Fibroblast of the aortic adventitia (primary cell): ENCODE results near the gene ANO9. TPM values are rescaled to one million over a fixed set of nuclear protein-coding genes. Genes with fewer than 3 reads are reported as not detected.

Source experiments
- DNase-seq: peaks from one replicate; pipeline ENCODE4 v3.0.0-alpha.2; 2010; ENCODE audit warnings: low read depth
- H3K4me3 ChIP-seq: 2 replicates; pipeline ENCODE4 v1.5.1; 2011; ENCODE audit warnings: low read depth, mild to moderate bottlenecking, control low read depth, low read length, moderate library complexity
- CTCF ChIP-seq: IDR thresholded peaks from 2 replicates; pipeline ENCODE4 v1.5.1; 2011; ENCODE audit warnings: mild to moderate bottlenecking, low read length, control low read depth, inconsistent platforms; ENCODE audit not compliant: insufficient read depth
- total RNA-seq: library from RNA; depleted of rRNA; stranded (reverse); fragments of >200 nt; gene quantifications from 2 replicates; pipeline ENCODE4 v1.2.3, GENCODE V29; 2012; ENCODE audit warnings: low replicate concordance

The ANO9 gene
- total RNA-seq, 1 donor, result not detected

DNA sequence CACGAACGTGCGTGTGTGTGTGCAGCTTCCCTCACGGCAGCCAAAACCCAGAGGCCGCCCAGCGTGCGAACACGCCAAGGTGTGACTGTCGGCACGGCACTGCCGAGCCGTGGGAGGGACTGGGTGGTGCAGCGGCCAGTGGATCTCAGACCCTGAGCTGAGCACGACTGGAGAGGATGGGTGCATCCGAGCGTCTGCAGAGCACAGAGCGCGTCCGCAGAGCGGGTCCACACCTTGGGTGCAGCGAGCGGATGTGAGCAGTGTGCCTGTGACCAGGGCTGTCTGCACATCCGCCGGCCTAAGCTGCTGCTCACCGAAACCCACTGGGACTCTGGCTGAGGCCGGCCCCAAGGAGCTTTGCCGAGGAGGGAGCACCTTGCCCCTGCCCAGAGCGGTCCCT lies 31.0 kb upstream of the ANO9 start:
- no peak for DNase-seq
- TF ChIP-seq CTCF, result no peak
- no peak overlapping the region for H3K4me3 ChIP-seq

- TF ChIP-seq CTCF, result no peak
- DNase-seq, result no peak
These were observed 30.5 kb upstream of the ANO9 start for GRCh38 chr11:472272-472671.

GRCh38 chr11:471468-472145 lies 29.8 kb upstream of the ANO9 start:
- TF ChIP-seq CTCF, result no peak
- DNase-seq, result no peak
- no peak overlapping the region for H3K4me3 ChIP-seq

More at GRCh38 chr11:472272-472671, 30.5 kb upstream of the ANO9 start:
- no peak overlapping the region for H3K4me3 ChIP-seq

DNA sequence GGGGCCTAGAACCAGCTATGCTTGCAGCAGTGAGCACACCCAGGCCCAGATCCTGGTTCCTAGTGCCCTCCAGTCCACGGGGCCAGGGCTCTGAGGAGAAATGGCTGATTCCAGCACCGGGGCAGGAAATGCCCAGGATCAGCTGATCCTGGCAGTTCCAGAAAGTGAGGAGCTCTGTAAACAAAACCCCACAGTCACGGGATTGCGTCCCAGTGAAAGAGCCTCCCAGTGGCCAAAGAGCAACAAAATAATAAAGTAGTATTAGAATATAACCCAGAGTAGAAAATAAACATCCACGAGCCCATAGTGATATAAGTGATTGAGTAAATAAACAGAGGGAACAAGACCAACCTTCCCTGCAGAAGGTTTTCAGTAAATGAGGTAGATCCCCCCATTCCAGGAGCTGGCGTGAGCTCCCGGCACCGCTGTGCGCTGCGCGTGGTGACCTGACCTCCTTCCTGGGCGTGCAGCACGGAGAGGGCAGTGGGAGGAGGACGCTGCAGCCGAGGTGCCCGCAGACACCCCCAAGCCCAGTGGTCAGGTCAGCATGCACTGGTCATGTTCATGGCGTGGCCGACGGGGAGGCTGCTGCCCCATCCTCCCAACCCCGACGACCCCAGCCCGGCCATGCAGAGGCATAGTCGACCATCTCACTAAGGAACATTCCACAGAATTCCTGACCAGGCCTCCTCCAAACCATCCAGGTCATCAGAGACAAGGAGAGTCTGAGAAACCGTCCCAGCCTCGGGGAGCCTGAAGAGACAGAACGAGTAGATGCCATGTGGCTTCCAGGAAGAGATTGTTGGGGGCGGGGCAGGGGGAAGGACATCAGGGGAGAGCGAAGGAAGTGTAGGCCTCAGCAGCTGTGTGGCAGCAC lies 28.1 kb upstream of the ANO9 start:
- peak; percentile 86 for DNase-seq
- peak overlapping the region; percentile 51 for H3K4me3 ChIP-seq
- TF ChIP-seq CTCF, result peak; percentile 40

DNA sequence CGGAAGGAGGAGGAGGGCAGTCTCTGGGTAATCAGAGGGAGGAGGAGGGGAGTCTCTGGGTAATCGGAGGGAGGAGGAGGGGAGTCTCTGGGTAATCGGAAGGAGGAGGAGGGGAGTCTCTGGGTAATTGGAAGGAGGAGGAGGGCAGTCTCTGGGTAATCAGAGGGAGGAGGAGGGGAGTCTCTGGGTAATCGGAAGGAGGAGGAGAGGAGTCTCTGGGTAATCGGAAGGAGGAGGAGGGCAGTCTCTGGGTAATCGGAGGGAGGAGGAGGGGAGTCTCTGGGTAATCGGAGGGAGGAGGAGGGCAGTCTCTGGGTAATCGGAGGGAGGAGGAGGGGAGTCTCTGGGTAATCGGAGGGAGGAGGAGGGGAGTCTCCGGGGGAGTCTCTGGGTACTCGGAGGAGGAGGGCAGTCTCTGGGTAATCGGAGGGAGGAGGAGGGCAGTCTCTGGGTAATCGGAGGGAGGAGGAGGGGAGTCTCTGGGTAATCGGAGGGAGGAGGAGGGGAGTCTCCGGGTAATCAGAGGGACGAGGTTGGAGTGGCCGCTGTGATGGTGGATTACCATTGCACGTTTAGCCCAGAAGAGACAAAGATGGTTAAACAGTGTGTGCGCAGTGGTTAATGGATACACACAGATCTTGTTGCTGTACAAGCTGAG lies 27.3 kb upstream of the ANO9 start:
- peak overlapping the region; percentile 51 for H3K4me3 ChIP-seq
- DNase-seq, result peak; percentile 36

GRCh38 chr11:468493-468892 lies 26.7 kb upstream of the ANO9 start:
- DNase-seq, result no peak
- TF ChIP-seq CTCF, result no peak
- no peak overlapping the region for H3K4me3 ChIP-seq

- TF ChIP-seq CTCF, result no peak
- H3K4me3 ChIP-seq, result no peak overlapping the region
- no peak for DNase-seq
These were observed 26.2 kb upstream of the ANO9 start for GRCh38 chr11:468036-468435.
